Mesenteric fat pad (tissue), 1 donor: ENCODE results near the gene NMNAT2. TPM values are rescaled to one million over a fixed set of nuclear protein-coding genes. Genes with fewer than 3 reads are reported as not detected.
"Not testable (repeated sequence)": the region's sequence is repeated elsewhere in the genome, so short reads cannot be mapped to it uniquely, and the experiment has no call there.

ENCODE experiments used
- DNase-seq: peaks from one replicate; pipeline ENCODE4 v3.0.0-alpha.2; 2020; ENCODE audit warnings: low spot score
- total RNA-seq: library from RNA; stranded (reverse); fragmentation: NEBNext Ultra II Directional; extraction: Animal tissue kit (Norgen Biotek cat#: 25700); gene quantifications from one replicate; pipeline ENCODE4 v1.2.1, GENCODE V29; 2021
- donor health status: DM: yes; HTN: yes; CAD: no.

NMNAT2 gene
- total RNA-seq, 1 donor from 2014 or later, result 20.5 TPM

DNA sequence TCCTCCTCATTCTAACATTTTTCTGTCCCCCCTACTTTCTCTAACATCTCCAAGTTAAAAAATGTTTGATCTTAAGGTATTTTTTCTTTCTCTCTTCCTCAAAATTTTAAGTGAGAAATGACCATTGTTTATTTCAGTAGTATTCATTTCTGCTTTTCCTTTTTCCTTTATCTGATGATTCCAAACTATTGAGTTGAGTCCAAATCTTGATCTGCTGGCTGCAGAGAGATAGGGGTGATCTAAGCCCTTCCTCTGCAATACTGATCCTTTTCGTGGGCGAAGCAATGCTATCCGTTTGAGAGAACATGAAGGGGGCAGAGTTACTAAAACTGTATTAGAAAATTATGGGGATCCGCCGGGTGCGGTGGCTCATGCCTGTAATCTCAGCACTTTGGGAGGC lies 516 bp upstream of the NMNAT2 start:
- no peak for DNase-seq

DNA sequence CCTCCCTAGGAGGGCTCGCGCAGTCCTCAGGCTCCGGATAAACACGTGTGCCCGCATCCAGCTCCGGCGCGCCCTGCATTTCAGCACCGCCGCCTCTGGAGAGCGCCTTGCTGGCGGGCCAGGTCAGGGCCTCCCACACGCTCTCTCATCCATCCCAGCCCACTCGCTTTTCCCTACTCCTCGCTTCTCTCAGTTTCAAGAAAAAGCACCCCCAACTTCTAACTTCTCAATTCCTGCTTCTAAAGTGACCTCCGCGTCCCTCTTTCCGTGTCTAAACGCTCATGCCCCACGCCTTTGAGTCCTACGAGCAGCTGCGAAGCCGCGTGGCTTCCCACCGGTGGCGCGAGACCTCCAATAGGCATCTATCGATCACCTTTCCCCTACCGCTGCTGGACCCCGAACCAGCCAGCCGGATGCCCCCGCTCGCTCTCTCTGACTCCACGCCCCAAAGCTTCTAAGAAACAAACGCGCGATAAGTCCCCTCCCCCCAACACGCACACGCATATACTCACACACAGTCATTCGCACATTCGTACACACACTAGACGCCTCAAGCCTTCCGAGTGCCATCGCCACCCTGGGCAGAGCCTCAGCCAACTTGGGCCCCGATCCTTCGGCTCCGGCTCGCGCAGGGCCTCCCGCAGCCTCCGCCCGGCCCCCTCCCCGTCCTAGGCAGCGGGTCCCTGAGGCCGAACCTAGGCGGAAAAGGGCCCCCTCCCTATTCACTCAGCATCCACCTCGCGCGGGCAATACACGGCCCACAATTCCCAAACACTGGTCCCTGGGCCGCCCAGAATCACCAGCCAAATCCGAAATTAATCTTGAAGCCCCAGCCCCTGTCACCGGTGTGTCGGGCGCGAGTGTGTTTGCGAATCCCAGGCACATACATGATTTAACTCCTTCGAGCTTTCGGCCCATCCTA lies 1.1 kb downstream of the NMNAT2 start:
- DNase-seq, result no peak

- no peak for DNase-seq
Observed at GRCh38 chr1:183414365-183414764, 3.8 kb downstream of the NMNAT2 start.

DNA sequence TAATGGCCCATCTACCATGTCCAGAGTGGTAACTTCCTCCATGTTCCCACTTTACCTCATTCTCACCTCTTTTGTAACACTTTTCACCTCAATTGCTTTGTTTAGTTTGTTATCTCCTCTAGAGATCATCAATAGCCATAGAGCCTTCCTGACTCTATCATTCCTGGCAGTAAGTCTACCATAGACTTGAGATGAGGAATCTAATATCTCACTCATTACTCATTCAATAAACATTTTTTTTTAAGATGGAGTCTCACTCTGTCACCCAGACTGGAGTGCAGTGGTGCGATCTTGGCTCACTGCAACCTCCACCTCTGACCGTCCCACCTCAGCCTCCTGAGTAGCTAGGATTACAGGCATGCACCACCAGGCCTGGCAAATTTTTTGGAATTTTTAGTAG lies 7.1 kb downstream of the NMNAT2 start:
- DNase-seq, result no peak

- DNase-seq, result no peak
Observed at GRCh38 chr1:183407961-183408360, 10.2 kb downstream of the NMNAT2 start.

DNA sequence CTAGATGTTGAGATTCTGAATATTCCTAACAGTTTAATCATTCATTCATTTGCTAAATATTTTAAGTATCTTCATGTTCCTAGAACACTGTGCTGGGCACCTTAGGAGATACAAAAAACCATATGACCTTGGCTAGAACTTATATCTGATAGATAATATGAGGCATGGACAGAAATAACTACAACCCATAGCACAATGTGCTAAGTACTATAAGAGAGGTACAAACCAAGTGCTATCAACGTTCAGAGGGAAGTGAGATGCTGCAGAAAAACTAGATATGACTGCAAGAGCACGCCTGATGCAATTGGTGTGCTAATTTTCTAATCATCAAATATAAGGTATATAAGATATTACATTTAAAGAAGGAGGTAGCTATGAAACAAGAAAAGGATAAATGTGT lies 10.7 kb downstream of the NMNAT2 start:
- DNase-seq, result no peak

- DNase-seq, result no peak
Observed at GRCh38 chr1:183404476-183404875, 13.7 kb downstream of the NMNAT2 start.

DNA sequence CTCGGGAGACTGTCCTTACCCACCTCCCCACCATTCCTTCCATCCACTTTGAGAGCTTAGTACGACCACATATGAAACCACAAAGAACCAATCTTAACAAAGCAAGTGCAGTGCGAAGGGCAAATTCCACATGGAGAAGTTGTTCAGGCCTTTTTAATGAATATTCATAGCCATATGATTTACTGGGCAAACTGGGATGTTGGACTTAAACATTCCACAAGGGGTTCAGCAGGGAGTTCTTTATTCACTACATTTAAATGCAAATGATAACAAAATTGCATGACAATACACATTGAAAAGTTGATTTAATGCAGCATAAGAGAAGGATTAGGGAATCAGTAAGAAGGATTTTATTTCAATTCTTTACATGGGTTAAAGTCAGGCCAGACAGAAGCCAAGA lies 14.7 kb downstream of the NMNAT2 start:
- DNase-seq, result no peak

GRCh38 chr1:183401565-183401964 lies 16.6 kb downstream of the NMNAT2 start:
- not testable (repeated sequence) for DNase-seq

DNA sequence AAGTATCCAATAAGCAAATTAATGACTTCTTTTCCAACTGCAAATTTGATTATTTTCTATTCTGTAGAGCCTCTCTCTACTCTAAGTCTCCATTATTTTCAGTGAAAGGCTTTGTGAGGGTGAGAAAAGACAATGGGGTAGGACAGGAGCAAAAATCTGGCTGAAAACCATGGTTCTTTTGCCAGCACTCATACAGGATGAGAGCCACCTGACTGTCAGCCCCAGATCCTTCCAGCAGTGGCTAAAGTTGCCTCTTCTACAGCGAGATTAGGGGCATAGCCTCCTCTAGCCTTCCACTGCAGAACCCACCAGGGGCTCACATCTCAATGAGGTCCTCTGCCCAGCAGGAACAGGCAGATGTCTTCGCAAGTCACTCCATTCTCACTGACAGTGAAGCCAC lies 23.7 kb downstream of the NMNAT2 start:
- no peak for DNase-seq

- DNase-seq, result no peak
Observed at GRCh38 chr1:183391863-183392262, 26.3 kb downstream of the NMNAT2 start.

DNA sequence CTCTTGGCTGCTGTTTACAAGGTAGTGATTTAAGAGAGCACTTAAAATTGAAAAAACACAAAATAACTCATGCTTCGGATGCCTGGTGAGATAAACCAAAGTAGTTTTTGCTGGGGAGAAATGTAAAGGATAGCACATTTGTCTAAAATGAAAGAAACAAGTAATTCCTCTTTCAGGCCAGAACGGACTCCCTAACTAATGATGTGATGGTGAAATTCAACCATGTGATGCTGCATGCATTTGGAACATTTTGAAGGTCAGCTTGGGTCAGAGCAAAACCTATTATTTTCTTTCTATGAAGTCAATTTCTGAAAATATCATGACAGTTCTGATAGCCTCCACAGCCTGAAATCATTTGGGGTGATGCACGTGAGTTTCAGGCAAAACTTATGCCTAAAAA lies 27.6 kb downstream of the NMNAT2 start:
- DNase-seq, result no peak

DNA sequence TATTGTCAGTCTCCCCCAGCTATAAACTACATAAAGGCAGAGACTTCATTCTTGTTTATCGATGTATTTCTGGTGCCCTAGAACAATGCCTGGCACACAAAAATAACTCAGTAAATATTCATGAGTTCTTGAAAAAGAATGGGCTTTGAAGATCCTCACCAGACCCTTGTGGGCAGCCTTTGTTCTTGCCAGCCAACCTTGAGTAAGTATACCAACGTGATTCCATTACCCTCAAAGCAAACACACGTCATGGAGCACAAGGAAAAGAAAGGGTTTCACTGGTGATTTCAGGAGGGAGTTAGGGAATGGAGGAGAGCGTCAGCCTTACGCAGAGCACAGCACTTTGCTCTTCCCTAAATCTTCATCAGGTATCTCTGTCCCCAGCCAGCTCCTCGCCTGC lies 29.4 kb downstream of the NMNAT2 start:
- no peak for DNase-seq

DNA sequence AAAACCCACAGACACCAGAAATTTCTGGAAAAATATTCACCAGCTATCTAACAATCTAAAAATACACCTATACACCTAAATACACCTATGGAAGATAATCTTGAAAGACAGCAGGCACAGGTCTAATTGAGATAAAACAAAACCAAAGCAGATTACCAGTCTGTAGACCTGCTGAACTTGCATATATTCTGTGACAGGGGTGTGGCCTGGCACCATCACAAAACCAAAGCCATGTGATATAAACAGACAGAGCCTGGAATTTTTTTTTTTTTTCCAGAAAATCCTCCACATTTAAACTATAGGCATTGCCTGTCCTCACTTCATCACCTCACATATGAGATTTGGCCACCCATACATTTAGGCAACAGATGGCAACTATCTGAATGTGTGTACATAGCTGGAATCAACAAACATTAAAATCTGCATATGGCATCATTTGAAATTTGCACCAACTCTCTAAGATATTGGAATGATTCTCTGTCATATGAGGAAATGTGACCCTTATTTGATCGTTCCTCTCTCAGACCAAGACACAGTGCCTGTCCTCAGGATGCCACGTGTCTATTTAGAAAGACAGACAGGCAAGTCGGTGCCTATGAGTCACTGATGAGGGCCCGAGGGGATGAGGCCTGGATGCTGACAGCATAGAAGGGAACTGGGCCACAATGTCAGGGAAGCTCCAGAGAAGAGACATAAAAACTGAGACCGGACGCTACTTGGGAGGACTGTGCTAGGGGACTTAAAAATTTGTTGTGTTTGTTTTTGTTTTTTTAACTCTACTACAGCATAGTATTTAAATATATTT lies 32.6 kb downstream of the NMNAT2 start:
- no peak for DNase-seq

DNA sequence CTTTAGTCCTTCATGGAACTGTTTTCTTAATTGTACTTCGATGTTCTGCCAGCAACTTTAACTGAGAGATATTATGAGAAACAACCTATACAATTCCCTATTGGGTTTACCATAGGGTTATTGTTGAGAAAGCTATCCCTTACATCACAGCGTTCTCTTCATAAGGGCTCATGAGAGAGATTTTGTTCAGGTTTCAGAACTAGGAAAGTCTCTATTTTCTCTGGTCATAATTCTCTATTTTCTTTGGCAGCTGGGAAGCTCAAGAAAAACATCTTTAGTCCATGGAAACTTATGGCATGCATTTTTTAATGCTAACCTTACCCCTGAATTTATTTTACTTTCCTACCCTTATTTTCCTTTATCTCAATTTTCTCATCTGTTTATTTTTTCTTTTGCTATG lies 38.2 kb downstream of the NMNAT2 start:
- DNase-seq, result no peak

DNA sequence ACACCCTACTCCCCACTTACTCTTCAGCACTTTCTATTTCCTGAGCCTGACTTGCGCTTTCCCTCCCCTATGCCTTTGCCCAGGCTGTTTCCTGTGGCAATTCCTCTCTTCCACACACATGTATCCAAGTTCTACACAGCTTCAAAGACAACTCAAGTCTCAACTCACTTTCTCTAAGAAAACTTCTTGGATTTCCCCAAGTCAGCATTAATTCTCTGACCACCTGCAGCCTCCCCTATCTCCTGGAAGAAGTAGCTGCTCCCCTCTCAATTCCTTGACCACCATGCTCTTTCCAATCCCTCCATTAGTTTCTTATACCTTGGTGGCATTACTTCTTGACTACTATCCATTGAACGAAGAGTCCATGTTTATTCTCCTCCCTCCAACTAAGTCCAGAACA lies 42.8 kb downstream of the NMNAT2 start:
- DNase-seq, result no peak

DNA sequence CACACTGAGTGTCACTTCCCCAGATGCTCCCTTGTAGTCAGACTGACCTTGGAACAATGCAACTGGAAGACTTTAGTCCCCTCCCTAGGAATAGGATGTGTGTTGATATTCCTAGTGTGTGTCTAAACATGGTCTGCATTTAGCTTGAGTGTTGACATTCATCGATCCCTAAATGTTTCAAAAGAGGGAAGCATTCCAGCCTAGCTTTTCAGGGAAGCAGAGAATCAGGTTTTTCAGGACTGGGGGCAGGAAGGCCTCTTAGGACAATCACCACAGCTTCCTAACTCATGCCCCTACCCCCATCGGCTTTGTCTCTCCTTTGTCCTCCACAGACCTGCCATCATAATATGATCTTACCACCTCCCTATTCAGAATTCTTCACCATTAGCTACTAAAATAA lies 43.4 kb downstream of the NMNAT2 start:
- no peak for DNase-seq

- DNase-seq, result no peak
Observed at GRCh38 chr1:183372586-183373230, 45.5 kb downstream of the NMNAT2 start.

- DNase-seq, result no peak
Observed at GRCh38 chr1:183370399-183371058, 47.7 kb downstream of the NMNAT2 start.

DNA sequence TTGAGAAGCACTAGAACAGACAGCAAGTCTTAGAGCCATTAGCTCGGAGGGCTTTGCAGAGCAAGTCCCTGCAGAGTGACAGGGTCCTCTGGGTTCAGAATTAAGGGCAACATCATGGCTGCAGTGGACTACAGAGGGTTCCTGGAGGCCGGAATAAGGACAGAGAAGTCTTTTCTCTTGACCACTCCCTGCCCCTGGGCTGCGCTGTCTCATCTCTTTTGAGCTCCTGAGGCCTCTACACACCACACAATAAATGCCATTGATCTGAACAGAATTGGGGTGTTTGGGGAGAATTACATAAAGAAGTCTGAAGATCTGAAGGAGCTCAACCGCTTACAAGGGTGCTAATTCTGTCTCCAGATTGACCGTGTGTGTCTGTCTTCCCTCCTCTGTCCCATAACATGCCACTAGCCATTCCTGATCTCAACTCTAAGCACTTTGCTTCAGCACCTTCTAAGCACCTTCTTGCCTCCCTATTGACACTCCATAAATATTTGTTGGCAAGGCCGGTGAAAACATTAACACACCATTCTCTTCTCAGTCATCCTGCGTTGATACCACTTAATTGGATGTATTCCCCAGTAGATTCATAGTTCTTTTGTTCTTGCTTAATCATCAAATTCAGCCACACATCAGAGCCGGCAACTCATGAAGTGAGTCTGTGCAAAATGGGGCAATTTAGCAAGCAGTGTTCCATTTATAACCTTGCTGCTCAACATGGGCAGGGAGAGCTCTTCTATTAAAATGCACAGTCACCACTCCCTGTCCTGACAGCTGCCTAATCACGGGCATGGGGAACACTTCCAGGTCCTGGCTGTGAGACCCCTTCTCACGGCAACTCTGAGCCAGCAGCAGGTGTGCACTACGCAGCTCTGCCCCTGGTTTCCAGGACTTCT lies 49.7 kb downstream of the NMNAT2 start:
- DNase-seq, result no peak
